Renal cortical epithelial cell (primary cell): Measurements from ENCODE around the gene SPEN. TPM values are rescaled to one million over a fixed set of nuclear protein-coding genes. Genes with fewer than 3 reads are reported as not detected.

ENCODE experiments used
- DNase-seq: peaks from one replicate; pipeline ENCODE4 v3.0.0-alpha.2; 2011; ENCODE audit warnings: low read depth
- total RNA-seq: library from RNA; depleted of rRNA; stranded (reverse); fragments of >200 nt; gene quantifications from 2 replicates; pipeline ENCODE4 v1.2.3, GENCODE V29; 2014

SPEN gene
- total RNA-seq, 1 donor from 2014 or later, result 45.6 TPM

DNA sequence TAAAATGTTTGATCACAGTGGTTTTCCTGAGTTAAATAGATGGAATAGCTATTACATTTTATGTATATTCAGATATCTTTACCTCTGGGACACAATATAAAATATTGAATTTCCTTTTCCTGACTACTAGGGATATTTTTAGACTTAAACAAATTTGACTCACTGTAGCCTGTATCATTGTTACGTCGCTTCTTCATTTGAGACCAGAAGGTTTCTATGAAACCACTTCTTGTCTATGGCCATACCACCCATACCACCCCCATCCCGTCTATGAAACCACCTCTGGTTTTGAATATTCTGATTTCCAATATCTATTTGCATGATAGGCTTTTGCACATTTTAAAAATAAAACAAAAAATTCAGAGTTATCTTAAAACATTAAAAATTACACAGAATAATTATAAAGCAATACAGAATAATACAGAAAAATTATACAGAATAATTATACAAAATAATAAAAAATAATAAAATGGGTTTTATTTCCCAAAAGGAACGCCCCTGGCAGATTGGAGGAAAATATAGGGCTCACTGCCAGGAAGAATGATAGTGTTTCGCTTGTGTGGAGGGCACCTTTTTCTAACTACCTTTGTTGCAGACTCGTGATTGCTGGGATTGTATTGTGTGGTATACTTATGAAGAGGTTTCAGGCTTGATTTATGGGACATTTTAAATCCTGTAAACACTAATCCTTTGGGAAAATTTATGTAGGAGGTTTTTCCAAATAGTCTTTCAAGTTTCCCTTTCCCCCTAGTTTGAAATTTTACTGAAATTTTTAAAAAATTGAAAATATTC, 4.7 kb downstream of the SPEN start:
- no peak for DNase-seq

DNA sequence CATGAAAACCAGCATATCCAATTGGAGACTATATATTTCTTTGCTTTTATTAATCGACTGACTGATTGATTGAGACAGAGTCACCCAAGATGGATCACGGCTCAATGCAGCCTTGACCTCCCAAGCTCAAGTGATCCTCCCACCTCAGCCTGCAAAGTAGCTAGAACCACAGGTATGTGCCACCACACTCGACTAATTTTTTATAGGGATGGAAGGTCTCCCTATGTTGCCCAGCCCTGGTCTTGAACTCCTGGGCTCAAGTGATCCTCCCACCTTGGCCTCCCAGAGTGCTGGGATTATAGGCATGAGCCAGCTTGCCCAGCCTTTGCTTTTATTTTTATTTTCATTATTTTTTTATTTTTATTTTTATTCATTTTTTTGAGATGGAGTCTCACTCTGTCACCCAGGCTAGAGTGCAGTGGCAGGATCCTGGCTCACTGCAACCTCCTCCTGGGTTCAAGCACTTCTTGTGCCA, 5.4 kb downstream of the SPEN start:
- DNase-seq, result no peak

DNA sequence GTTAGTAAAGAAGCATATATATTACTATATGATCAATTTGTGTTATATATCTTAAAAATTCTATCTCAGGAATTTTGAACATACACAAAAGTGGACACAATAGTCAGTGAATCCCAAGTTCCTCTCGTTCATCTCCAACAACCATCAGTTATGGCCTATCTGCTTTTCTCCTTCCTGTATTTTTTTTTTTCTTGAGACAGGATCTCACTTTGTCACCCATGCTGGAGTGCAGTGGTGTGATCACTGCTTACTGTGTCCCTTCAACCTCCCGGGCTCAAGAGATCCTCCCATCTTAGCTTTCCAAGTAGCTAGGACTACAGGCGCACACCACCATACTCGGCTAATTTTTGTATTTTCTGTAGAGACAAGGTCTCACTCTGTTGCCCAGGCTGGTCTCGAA, 9.4 kb downstream of the SPEN start:
- no peak for DNase-seq

DNA sequence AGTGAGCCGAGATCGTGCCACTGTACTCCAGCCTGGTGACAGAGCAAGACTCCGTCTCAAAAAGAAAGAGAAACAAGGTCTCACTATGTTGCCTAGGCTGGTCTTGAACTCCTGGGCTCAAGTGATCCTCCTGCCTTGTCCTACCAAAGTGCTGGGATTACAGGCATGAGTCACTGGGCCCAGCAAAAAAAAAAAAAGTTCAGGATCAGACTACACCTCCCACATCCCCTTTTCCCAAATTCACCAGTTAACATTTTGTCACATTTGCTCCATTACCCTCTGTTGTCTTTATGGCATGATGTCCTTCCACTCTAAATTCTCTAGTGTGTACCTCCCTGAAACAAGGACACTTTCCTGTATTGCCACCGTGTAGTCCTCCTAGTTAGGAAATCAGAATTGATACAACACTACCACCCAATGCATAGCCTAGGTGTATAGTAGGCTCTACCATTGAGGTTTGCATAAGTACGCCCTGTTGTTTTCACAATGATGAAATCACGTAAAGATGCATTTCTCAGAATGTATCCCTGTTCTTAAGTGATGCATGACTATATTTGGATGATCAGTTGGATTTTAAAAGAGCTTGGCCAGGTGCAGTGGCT, 10.7 kb downstream of the SPEN start:
- no peak for DNase-seq

DNA sequence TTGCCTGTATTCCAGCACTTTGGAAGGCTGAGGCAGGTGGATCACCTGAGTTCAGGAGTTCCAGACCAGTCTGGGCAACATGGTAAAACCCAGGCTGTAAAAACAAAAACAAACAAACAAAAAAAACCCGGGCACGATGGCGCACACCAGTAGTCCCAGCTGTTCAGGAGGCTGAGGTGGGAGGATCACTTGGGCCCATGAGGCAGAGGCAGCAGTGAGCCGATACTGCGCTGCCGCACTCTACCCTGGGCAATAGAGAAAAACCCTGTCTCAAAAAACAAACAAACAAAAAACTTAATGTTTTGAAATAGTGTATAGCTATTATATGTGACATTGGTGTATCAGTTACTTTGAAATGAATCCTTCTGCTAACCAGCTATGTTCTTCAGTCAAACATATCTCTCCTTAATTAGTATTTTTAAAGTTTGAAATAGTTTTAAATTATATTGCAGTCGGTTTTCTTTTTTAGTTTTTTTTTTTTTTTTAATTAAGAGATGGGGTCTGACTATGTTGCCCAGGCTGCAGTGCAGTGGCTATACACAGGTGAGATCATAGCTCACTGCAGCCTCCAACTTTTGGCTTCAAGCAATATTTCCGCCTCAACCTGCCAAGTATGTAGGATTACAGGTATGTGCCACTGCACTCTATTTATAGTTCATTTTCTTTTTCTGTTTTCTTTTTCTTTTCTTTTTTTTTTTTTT, 11.3 kb downstream of the SPEN start:
- DNase-seq, result no peak

DNA sequence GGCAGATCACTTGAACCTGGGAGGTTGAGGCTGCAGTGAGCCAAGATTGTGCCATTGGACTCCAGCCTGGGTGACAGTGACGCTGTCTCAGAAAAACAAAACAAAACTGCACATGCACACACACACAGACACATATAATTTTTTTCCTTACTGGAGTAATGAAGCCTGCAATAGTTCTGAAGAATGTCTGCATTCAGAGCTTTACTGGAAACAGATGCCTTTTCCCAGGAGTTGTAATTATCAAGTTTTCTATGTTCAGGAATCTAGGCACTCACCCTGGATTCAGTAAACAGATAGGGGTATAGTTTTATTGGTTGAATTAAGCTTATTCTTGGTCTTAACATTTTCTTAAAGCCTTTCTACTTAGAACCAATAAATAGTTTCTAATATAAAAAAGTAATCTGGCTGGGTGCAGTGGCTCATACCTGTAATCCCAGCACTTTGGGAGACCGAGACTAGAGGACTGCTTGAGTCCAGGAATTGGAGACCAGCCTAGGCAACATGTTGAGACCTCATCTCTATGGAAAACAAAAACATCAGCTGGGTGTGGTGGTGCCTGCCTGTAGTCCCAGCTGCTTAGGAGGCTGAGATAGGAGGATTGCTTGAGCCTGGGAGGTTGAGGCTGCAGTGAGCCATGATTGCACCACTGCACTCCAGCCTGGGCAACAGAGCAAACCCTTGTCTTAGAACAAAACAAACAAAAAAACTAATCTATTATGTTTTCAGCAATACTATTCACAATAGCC, 15.8 kb downstream of the SPEN start:
- no peak for DNase-seq

DNA sequence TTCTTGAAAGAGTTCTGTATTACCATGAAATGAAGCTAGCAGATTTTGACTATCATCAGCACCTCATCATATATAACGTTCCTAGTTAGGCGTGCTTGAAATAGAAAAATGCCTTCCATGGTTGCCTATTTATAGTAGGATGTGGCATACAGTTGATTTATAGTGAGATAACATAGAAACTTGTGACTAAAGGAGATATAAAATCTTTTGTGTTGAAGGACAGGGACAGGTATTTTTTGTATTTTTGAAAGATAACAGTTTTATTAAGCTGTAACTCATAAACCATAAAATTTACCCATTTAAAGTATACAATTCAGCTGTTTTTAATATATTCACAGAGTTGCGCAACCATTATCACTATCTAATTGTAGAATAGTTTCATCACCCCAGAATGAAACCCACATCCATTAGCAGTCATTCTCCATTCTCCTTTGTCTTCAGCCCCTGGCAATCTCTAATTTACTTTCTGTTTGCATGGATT, 19.3 kb downstream of the SPEN start:
- DNase-seq, result no peak

DNA sequence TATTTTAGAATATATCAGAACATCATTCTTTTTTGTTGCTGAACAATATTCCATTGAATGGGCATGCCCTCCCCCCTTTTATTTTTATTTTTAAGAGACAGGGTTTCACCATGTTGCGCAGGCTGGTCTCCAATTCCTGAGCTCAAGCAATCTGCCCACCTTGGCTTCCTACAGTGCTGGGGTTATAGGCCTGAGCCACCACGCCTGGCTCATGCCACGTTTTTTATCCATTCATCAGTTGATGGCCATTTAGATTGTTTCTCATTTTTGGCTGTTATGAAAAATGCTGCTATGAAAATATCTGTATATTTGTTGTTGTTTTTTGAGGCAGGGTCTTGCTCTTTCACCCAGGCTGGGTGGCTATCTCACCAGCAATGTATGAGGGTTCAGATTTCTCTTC, 19.8 kb downstream of the SPEN start:
- DNase-seq, result no peak

DNA sequence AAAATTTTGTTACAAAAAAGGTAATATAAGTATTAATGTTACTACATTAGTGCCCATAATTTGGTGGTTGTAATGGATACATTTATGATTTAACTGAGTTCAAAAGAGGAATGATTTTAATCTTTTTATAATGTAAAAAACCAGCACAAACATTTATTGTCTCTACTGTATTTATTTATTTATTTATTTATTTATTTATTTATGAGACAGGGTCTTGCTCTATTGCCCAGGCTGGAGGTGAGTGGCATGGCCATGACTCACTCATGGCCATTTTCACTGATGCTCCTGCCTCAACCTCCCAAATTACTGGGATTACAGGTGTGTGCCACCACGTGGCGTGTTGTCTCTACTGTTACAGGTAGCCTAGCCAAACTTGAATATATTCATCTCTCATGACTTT, 21.9 kb downstream of the SPEN start:
- DNase-seq, result no peak

DNA sequence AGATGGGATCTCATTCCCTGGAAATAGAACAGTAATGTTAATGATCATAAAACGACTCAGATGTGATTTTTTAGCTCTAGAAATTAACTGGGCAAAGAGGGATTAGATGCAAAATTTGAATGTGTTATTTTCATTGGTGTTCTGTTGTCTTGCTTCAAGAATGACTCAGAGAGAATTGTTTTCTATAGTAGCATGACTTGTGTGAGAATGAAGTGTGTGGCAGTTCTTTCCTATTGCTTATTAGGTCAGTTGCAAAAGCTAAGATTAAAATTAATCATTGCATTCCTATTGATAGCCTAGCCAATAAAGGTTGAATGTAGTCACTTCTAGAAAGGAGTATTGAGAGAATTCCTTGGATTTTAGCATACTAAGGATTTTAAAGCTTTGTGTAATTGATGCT, 22.9 kb downstream of the SPEN start:
- peak; percentile 61 for DNase-seq

DNA sequence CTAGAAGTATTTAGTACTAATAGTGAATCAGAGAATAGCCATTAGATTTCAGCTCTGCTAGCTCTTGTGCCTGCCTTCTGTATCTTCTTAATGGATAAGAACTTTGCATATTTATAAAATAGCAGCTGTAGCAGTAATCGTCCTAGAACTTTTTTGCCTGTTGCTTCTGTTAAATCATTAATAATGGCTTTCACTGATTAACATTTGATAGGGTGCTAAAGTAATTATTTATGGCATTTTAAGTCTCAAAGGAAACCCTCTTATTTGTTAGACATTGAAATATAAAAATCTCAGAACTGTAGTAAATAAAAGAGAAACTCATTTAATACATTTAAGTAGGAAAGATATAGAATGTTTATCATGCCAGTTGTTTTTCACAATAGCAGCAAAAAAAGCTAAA, 27.0 kb downstream of the SPEN start:
- DNase-seq, result peak; percentile 34

DNA sequence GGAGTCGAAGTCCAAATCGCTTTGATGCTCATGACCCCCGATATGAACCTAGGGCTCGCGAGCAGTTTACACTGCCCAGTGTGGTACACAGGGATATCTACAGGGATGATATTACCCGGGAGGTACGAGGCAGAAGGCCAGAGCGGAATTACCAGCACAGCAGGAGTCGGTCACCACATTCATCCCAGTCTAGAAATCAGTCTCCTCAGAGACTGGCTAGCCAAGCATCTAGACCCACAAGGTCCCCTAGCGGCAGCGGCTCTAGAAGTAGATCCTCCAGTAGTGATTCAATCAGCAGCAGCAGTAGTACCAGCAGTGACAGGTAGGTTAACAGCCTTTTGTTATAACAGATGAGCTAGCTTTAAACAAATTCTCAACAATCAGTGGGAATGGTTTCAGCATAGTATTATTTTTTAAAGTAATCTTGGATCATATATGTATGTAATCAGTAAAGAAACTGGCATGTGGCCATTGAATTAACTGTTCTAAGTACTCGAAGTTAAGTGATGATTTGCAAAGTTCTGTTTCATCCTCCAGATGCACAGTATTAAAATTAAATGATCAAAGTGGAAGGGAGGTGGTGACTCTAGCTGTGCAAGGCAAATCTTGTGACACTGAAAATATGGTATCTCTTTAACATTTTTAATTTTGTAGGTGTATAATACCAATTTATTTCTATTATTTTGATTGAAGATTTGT, 29.0 kb downstream of the SPEN start:
- peak; percentile 77 for DNase-seq

DNA sequence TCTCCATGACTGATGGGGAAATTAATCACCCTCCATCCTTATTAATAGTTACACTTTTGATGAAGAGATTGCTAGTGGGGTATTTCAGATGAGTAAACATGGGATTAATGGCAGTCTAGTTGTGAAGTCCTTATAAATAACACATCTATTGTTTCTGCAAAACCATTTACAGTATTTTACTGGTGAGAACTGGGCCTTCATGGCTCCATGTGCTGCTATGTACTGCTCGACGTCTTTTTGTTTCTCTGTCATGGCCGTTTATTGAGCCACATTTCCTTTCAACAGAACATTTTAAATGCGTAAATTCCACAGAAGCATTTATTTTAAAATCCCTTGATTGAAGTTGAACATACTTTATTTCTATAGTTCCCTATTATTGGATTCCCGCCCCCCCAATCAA, 34.5 kb downstream of the SPEN start:
- DNase-seq, result no peak

DNA sequence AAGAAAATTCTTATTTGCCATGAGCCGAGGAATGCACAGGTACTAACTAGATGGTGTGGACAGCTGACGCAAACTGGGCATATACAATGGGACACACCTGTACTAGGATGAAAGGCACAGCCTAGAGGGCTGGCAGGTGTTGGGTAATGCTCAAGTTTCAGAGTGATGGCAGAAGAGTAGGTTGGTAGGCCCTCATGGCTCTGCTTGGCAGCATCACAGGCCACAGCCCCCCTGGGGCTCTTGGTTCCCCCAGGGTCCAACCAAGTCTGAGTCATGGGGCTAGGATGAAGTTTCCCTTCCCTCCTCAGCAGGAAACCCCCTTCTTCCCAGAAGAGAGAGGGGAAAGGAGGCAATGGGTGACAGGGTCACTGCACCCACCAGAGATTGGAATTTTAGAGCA, 35.2 kb downstream of the SPEN start:
- DNase-seq, result no peak

DNA sequence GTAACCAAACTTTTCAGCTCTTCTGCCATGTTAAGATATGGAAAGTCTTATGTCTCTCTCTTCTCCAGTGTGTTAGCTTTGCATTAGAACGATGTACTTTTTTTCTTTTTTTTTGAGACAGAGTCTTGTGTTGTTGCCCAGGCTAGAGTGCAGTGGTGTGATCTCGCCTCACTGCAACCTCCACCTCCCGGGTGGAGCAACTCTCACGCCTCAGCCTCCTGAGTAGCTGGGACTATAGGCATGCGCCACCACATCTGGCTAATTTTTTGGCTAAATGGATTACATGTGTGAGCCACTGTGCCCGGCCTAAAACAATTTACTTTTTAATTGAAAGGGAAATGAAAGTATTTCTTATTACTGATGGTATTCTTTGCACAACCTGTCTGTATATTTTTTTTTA, 35.8 kb downstream of the SPEN start:
- DNase-seq, result no peak

DNA sequence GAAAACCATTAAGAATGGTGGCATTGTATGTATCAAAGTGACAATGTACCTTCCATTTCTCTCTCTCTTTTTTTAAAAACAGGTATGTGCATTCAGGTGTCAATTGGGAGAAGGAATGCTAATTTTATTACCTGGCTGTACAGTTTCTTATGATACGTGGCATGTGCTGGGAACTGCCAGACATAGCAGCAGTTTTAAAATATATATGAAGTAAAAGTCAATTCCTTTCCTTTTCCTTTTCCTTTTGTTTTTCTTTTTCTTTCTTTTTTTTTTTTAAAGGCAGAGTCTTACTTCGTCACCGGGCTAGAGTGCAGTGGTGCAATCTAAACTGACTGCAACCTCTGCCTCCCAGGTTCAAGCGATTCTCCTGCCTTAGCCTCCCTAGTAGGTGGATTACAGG, 37.0 kb downstream of the SPEN start:
- no peak for DNase-seq

DNA sequence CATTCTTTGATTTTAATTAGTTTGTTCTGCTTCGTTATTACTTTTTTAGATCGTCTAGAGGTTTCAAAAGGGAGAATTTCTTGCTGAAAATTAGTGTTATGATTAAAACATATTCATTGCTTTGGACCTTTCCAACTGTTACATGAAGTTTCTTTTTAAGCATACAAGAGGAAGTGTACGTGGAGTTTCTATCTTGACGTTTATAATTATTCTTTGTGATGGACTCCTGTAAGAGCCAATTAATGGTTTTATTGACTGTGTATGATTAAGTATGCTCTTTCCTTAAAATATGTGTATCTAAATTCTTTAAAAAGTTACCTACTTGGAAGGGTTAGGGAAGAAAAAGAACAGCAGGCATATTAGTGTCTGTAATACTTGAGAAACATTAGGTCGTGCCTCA, 37.8 kb downstream of the SPEN start:
- DNase-seq, result no peak

DNA sequence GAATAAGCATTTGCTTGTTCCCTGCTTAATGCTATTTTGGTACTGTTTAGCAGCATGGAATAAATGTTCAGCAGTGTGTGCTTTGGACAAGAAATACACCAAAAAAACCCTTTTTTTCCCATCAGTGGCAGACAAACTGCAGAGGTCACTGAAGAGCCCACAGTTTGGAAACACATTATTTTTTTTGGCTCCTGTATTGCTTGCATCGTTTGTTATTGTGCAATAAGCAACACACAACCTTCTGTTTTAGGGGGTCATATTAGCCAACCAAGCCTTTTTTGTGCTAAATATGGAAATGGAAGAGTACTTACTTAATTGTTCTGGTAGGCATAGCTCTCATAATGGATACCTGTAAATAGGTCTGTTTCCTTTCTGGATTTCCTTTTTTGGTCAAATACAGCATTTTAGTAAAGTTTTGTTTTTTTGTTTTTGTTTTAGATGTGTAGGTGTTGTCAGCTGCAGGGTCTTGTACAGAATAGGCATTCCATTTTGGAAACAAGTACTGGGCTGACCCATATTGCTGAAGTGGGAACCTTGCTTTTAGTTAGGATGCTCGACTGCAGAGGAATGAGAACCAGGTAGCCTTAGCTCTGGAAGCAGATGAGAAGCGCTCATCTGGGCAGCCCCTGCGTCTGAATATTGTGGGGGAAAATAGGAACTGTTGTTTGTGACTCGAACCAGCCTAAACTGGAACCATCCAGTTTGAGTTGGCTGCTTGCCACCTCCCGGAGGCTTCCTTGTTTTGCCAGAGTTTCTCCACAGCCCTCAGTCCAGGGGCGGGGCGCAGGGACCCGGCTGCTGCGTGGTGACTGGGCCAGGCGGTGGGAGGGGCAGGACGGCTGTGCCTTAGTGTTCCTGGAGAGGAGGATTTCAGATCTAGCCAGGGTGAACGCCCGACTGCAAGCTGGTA, 38.4 kb downstream of the SPEN start:
- peak; percentile 90 for DNase-seq

DNA sequence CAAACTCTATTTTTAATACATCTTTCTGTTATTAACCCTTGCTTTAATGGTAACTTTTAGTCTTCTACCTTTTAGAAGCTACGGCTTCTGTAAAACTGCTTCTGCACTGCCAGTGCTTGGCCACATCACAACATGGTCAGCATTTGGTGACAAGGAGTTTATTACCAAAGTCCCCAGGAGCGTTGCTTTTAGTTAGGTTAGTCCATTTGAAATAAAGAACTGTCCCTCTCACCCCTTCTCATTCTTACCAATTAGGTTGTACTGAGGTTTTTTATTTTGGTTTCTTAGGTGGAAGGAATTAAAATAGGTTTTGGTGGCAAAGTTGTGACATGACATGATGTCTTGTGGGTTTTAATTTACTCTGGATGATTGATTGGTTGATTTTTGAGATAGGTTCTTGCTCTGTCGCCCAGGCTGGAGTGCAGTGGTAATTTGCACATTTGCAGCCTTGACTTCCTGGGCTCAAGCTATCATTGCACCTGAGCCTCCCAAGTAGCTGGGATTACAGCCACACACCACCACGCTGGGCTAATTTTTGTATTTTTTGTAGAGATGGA, 39.2 kb downstream of the SPEN start:
- no peak for DNase-seq
